ENCODE measurements around the gene CYTH1.

Gene CYTH1

DNA sequence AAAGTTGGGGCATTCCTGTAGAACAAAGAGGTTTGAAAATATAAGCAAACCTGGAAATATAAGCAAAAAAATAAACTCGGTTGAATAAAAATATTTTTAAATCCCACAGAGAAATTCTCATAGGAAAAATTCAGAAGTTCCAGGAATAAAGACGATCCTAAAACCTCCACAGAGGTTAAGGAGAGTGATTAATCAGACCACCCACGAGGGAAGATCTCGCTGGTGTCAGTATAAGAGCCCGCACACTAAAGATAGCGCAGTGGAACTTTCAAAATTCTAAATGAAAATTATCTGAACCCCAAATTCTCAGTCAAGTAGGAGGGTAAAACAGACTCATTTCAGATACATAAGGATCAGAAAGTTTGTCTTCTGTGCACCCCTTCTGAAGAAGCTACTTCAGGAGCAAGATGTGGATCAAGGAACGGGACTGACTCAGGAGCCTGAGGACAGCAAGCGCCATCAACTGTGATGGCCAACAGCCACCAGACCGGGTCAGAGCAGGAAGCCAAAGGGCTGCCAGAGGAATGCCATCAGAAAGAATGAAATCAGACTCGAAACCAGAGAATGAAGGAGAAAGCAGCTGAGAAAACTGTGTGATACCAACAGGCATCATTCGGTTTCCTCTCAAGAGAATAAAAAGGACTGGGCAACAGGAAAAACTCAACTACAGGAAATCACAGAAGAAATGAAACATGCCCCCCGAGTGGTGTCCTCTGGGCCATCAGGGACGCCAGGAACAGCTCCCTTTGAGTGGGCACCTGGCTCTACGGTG is 66.9 kb downstream of the CYTH1 start:
- Histone ChIP-seq H3K9ac (no peak overlapping the region), H3K27ac (no peak overlapping the region), H3K79me2 (peaks cover 28% of the 10 kb centered on the region), H3K27me3 (ENCODE audit: control insufficient read depth, insufficient read depth, low read length) (no peaks in the 10 kb centered on the region), H3K4me3 (ENCODE audit: low read depth, low read length) (no peak overlapping the region), H3K4me2 (ENCODE audit: low read length) (no peak overlapping the region), H3K9me3 (ENCODE audit: control insufficient read depth, low read length) (no peaks in the 10 kb centered on the region), H3K36me3 (ENCODE audit: control insufficient read depth, insufficient read depth, low read length) (no peaks in the 10 kb centered on the region), H2AFZ (no peak overlapping the region), H3K4me1 (peaks cover 12% of the 10 kb centered on the region)
- TF ChIP-seq, protein P1, sequence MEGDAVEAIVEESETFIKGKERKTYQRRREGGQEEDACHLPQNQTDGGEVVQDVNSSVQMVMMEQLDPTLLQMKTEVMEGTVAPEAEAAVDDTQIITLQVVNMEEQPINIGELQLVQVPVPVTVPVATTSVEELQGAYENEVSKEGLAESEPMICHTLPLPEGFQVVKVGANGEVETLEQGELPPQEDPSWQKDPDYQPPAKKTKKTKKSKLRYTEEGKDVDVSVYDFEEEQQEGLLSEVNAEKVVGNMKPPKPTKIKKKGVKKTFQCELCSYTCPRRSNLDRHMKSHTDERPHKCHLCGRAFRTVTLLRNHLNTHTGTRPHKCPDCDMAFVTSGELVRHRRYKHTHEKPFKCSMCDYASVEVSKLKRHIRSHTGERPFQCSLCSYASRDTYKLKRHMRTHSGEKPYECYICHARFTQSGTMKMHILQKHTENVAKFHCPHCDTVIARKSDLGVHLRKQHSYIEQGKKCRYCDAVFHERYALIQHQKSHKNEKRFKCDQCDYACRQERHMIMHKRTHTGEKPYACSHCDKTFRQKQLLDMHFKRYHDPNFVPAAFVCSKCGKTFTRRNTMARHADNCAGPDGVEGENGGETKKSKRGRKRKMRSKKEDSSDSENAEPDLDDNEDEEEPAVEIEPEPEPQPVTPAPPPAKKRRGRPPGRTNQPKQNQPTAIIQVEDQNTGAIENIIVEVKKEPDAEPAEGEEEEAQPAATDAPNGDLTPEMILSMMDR (IDR thresholded peaks at IDR 0.05), result no peak

DNA sequence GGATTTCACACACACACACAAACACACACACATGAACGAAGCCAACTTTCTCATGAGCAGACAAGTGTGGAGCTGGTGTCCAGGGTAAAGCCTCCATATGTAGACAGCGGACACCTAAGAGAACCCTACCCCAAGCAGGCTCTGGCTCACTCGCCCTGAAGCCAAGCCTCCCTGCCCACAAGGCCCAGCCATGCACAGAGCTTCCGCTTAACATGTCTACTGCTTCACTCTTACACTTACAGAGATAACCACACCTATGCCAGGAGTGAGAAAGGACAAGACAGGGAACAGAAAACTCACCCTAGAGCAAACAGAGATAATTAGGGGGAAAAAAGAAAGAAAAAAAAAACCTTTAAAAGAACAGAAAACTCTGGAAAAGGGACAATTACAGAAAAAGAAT is 67.5 kb downstream of the CYTH1 start:
- H3K27me3 ChIP-seq (ENCODE audit: control insufficient read depth, insufficient read depth, low read length), result no peaks in the 10 kb centered on the region
- H3K9me3 ChIP-seq (ENCODE audit: control insufficient read depth, low read length), result no peaks in the 10 kb centered on the region
- H3K27ac ChIP-seq, result no peak overlapping the region
- no peak overlapping the region for H2AFZ ChIP-seq
- peaks cover 25% of the 10 kb centered on the region for H3K79me2 ChIP-seq
- no peaks in the 10 kb centered on the region for H3K36me3 ChIP-seq (ENCODE audit: control insufficient read depth, insufficient read depth, low read length)
- peaks cover 16% of the 10 kb centered on the region for H3K4me1 ChIP-seq
- no peak overlapping the region for H3K4me2 ChIP-seq (ENCODE audit: low read length)
- TF ChIP-seq, protein P1 (IDR thresholded peaks at IDR 0.05), result no peak
- H3K9ac ChIP-seq, result no peak overlapping the region
- no peak overlapping the region for H3K4me3 ChIP-seq (ENCODE audit: low read depth, low read length)

DNA sequence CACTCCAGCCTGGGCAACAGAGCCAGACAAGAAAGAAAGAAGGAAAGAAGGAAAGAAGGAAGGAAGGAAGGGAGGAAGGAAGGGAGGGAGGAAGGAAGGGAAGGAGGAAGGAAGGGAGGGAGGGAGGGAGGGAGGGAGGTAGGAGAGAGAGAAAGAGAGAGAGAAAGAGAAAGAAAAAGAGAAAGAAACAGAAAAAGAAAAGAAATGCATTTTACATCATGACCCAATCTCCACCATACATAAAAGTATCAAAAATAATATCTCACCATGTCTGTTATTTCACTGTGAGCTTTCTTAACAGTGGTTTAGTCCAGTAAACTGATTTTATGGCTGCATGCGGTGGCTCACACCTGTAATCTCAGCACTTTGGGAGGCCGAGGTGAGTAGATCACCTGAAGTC is 70.0 kb downstream of the CYTH1 start:
- Histone ChIP-seq H3K9me3 (ENCODE audit: control insufficient read depth, low read length) (no peaks in the 10 kb centered on the region), H3K27me3 (ENCODE audit: control insufficient read depth, insufficient read depth, low read length) (no peaks in the 10 kb centered on the region), H2AFZ (no peak overlapping the region), H3K9ac (no peak overlapping the region), H3K79me2 (peaks cover 25% of the 10 kb centered on the region), H3K4me3 (ENCODE audit: low read depth, low read length) (no peak overlapping the region), H3K27ac (no peak overlapping the region), H3K4me2 (ENCODE audit: low read length) (no peak overlapping the region), H3K4me1 (peaks cover 29% of the 10 kb centered on the region), H3K36me3 (ENCODE audit: control insufficient read depth, insufficient read depth, low read length) (no peaks in the 10 kb centered on the region)
- TF ChIP-seq, protein P1 (IDR thresholded peaks at IDR 0.05), result no peak

DNA sequence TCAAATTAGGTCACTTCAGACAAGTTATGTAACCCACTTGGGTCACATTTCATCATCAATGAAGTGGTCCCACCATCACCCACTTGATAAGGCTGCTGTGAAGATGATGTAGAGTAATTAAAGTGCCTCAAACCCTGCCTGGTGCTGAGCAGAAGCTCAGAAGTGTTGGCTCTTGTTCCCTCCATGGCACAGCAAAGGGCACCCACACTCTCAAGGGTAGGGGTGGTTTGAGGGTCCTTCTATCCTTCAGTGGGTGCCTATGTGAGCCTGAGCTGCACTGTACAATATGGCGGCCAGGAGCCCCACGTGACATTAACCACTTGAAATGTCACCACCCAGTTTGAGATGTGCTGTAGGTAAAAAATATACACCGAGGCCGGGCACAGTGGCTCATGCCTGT is 71.5 kb downstream of the CYTH1 start:
- no peak overlapping the region for H3K9ac ChIP-seq
- H3K9me3 ChIP-seq (ENCODE audit: control insufficient read depth, low read length), result no peaks in the 10 kb centered on the region
- peaks cover 18% of the 10 kb centered on the region for H3K4me1 ChIP-seq
- no peak overlapping the region for H2AFZ ChIP-seq
- H3K4me3 ChIP-seq (ENCODE audit: low read depth, low read length), result no peak overlapping the region
- no peaks in the 10 kb centered on the region for H3K27me3 ChIP-seq (ENCODE audit: control insufficient read depth, insufficient read depth, low read length)
- H3K4me2 ChIP-seq (ENCODE audit: low read length), result no peak overlapping the region
- no peak overlapping the region for H3K27ac ChIP-seq
- TF ChIP-seq, protein P1 (IDR thresholded peaks at IDR 0.05), result no peak
- H3K36me3 ChIP-seq (ENCODE audit: control insufficient read depth, insufficient read depth, low read length), result no peaks in the 10 kb centered on the region
- H3K79me2 ChIP-seq, result peaks cover 23% of the 10 kb centered on the region

DNA sequence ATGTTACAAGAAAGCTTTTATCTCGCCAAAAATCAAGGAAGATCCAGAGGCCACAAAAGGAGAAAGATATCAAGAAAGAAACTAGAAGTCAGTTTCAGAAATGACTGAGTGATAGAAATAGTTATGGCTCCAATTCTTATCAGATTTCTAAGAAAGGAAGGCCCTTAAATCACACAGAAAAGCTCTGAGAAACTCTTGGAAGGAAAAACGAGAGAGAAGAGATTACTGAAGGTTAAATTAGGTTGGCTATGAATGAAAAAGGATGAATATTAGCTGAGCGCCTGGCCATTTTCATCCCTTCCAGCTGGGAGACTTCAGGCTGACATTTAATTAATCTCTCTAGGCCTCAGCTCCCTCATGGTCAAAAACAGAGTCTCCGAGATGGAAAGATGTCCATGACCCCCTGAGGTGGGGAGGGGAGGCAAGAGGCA is 72.3 kb downstream of the CYTH1 start:
- Histone ChIP-seq H3K79me2 (peaks cover 20% of the 10 kb centered on the region), H3K9ac (no peak overlapping the region), H3K4me2 (ENCODE audit: low read length) (no peak overlapping the region), H3K36me3 (ENCODE audit: control insufficient read depth, insufficient read depth, low read length) (no peaks in the 10 kb centered on the region), H3K4me1 (peaks cover 17% of the 10 kb centered on the region), H3K27me3 (ENCODE audit: control insufficient read depth, insufficient read depth, low read length) (no peaks in the 10 kb centered on the region), H3K4me3 (ENCODE audit: low read depth, low read length) (no peak overlapping the region), H3K9me3 (ENCODE audit: control insufficient read depth, low read length) (no peaks in the 10 kb centered on the region), H3K27ac (peak overlapping the region; percentile 48), H2AFZ (peak overlapping the region; percentile 56)
- TF ChIP-seq, protein P1 (IDR thresholded peaks at IDR 0.05), result no peak

Measured in parathyroid adenoma (tissue), 2 donors.